Pancreas (tissue), 10 donors: Measurements from ENCODE around the gene SLC4A5. TPM values are rescaled to one million over a fixed set of nuclear protein-coding genes. Genes with fewer than 3 reads are reported as not detected.

Experiments used
- ATAC-seq, 4 donors: fragments of 200-7000 bp; cut with Tn5 transposase; one replicate each; pipeline versions ENCODE4 v1.8.0 to v1.9.1; 2020; ENCODE audit warnings: mild to moderate bottlenecking in 4 of 4, moderate library complexity in 4 of 4
- DNase-seq, 6 donors: peaks; one replicate each; pipeline ENCODE4 v3.0.0-alpha.2; 2020
- FAIRE-seq: peaks from 2 replicates; lab custom pipeline; 2012; peaks lifted over from hg19 to GRCh38; lab: Jason Lieb, UNC
- H3K27ac ChIP-seq, 4 donors: fragments of 200-600 bp; sonication (generic); 1 replicate in 3 of 4; 2 replicates in 1 of 4; pipeline versions ENCODE4 v1.5.0 to v1.8.0; 2020
- H3K27me3 ChIP-seq, 4 donors: fragments of 200-600 bp; one replicate each; pipeline ENCODE4 v1.8.0; 2021
- H3K36me3 ChIP-seq, 3 donors: fragments of 200-600 bp; sonication (generic) in 1 of 3; one replicate each; pipeline versions ENCODE4 v1.5.0 to v1.8.0; 2020 to 2021
- H3K4me1 ChIP-seq, 3 donors: fragments of 200-600 bp; one replicate each; pipeline ENCODE4 v1.8.0; 2021
- H3K4me3 ChIP-seq, 4 donors: fragments of 200-600 bp; sonication (generic) in 2 of 4; one replicate each; pipeline versions ENCODE4 v1.5.0 to v1.8.0; 2020 to 2021
- H3K9me3 ChIP-seq, 4 donors: fragments of 200-600 bp; one replicate each; pipeline ENCODE4 v1.8.0; 2021
- WGBS, 2 donors: extraction: QIAGEN DNeasy Blood & Tissue Kit; methylation state at CpG; one replicate each; pipeline ENCODE4 v1.1.7; 2013; 5-methylcytosine and 5-hydroxymethylcytosine counted together
- intact Hi-C, 3 donors: fragments of 100-400 bp; cut with DNase I; formaldehyde crosslinking; loops; one replicate each; pipeline versions ENCODE4 v1.11.1 to v1.14.2; 2022
- polyA plus RNA-seq, 2 donors: library from polyadenylated mRNA; stranded (reverse); fragments of 200-250 nt; gene quantifications; one replicate each; pipeline ENCODE4 v1.2.3, GENCODE V29; 2013
- total RNA-seq, 6 donors: library from RNA; stranded (reverse); fragmentation: NEBNext Ultra II Directional in 4 of 6; extraction: Animal tissue kit (Norgen Biotek cat#: 25700) in 4 of 6; gene quantifications; one replicate each; pipeline versions ENCODE4 v1.2.1 to v1.2.4, GENCODE V29; 2021 to 2023
- TF ChIP-seq, protein P1 (sequence below), 4 donors: fragments of 200-600 bp; sonication (generic) in 3 of 4; IDR thresholded peaks; one replicate each; pipeline versions ENCODE4 v1.5.0 to v1.8.0; 2021; ENCODE audit warnings: antibody characterized with exemption in 4 of 4
- donor health status: healthy with polysubstance abuse.
- donor health status: DM: no; HTN: no; CAD: no; lungs with moderate emphysema.
- donor health status: DM: no; HTN: no; CAD: no.
- donor health status: control.
- donor health status: control.
- donor health status: Bipolar disorder and iron deficiency.
- donor health status: DM: yes; HTN: yes; CAD: no.
- donor health status: DM: no; HTN: no; CAD: no.
- donor health status: DM: no; HTN: no; CAD: no.
- donor health status: DM: yes; HTN: yes; CAD: no.

The SLC4A5 gene
- total and polyA plus RNA-seq, 8 donors = 0.60 to 2.2 (median 1.4) TPM

GRCh38 chr2:74314107-74314506 lies 29.1 kb downstream of the SLC4A5 start:
- Histone ChIP-seq H3K9me3 (no peaks in the 10 kb centered on the region), H3K4me3 (no peak overlapping the region), H3K36me3 (no peaks in the 10 kb centered on the region), H3K27me3 (no peaks in the 10 kb centered on the region), H3K4me1 (no peaks in the 10 kb centered on the region), H3K27ac (no peak overlapping the region)
- TF ChIP-seq, protein P1, sequence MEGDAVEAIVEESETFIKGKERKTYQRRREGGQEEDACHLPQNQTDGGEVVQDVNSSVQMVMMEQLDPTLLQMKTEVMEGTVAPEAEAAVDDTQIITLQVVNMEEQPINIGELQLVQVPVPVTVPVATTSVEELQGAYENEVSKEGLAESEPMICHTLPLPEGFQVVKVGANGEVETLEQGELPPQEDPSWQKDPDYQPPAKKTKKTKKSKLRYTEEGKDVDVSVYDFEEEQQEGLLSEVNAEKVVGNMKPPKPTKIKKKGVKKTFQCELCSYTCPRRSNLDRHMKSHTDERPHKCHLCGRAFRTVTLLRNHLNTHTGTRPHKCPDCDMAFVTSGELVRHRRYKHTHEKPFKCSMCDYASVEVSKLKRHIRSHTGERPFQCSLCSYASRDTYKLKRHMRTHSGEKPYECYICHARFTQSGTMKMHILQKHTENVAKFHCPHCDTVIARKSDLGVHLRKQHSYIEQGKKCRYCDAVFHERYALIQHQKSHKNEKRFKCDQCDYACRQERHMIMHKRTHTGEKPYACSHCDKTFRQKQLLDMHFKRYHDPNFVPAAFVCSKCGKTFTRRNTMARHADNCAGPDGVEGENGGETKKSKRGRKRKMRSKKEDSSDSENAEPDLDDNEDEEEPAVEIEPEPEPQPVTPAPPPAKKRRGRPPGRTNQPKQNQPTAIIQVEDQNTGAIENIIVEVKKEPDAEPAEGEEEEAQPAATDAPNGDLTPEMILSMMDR (IDR thresholded peaks at IDR 0.05) = no peak
- WGBS, 2 donors = 72 to 73% methylated on average over 5 of the region's 5 CpGs
- intact Hi-C loops = no loop called here
- ATAC-seq = no peak
- no peak for DNase-seq
- no peak for FAIRE-seq

GRCh38 chr2:74313497-74313896 lies 29.7 kb downstream of the SLC4A5 start:
- Histone ChIP-seq H3K9me3 (no peaks in the 10 kb centered on the region), H3K27ac (no peak overlapping the region), H3K36me3 (no peaks in the 10 kb centered on the region), H3K27me3 (no peaks in the 10 kb centered on the region), H3K4me3 (no peak overlapping the region), H3K4me1 (no peaks in the 10 kb centered on the region)
- ATAC-seq = no peak
- intact Hi-C loops = no loop called here
- WGBS, 2 donors = 72 to 73% methylated on average over 2 of the region's 2 CpGs
- TF ChIP-seq, protein P1 (IDR thresholded peaks at IDR 0.05) = no peak
- DNase-seq = no peak
- no peak for FAIRE-seq

- ATAC-seq (no peak), FAIRE-seq (no peak), DNase-seq (no peak)
- H3K36me3 ChIP-seq = no peaks in the 10 kb centered on the region
- TF ChIP-seq, protein P1 (IDR thresholded peaks at IDR 0.05) = no peak
- no peaks in the 10 kb centered on the region for H3K4me1 ChIP-seq
- H3K9me3 ChIP-seq = no peaks in the 10 kb centered on the region
- no peak overlapping the region for H3K4me3 ChIP-seq
- no peaks in the 10 kb centered on the region for H3K27me3 ChIP-seq
- intact Hi-C loops = no loop called here
- H3K27ac ChIP-seq = no peak overlapping the region
Observed at GRCh38 chr2:74312913-74313312, 30.3 kb downstream of the SLC4A5 start.

- H3K27me3 ChIP-seq = no peaks in the 10 kb centered on the region
- FAIRE-seq (no peak), ATAC-seq (no peak), DNase-seq (no peak)
- H3K36me3 ChIP-seq = no peaks in the 10 kb centered on the region
- H3K4me1 ChIP-seq = no peaks in the 10 kb centered on the region
- no peak overlapping the region for H3K27ac ChIP-seq
- 79 to 88% methylated on average over 8 of the region's 8 CpGs for WGBS, 2 donors
- no peaks in the 10 kb centered on the region for H3K9me3 ChIP-seq
- TF ChIP-seq, protein P1 (IDR thresholded peaks at IDR 0.05) = no peak
- H3K4me3 ChIP-seq = no peak overlapping the region
- intact Hi-C loops = no loop called here
Observed at GRCh38 chr2:74307720-74308119, 35.5 kb downstream of the SLC4A5 start.

GRCh38 chr2:74304332-74305148 lies 38.7 kb downstream of the SLC4A5 start:
- H3K27ac ChIP-seq = no peak overlapping the region
- intact Hi-C loops = no loop called here
- DNase-seq (no peak), ATAC-seq (no peak), FAIRE-seq (no peak)
- H3K4me1 ChIP-seq = no peaks in the 10 kb centered on the region
- WGBS, 2 donors = 79 to 84% methylated on average over 7 of the region's 7 CpGs
- no peaks in the 10 kb centered on the region for H3K9me3 ChIP-seq
- no peaks in the 10 kb centered on the region for H3K36me3 ChIP-seq
- no peak overlapping the region for H3K4me3 ChIP-seq
- H3K27me3 ChIP-seq = no peaks in the 10 kb centered on the region
- TF ChIP-seq, protein P1 (IDR thresholded peaks at IDR 0.05) = no peak
